Right lobe of liver (tissue), 6 donors: ENCODE results near the gene PRKN. TPM values are rescaled to one million over a fixed set of nuclear protein-coding genes. Genes with fewer than 3 reads are reported as not detected.

Experiments
- ATAC-seq, 4 donors: fragments of 200-7000 bp; cut with Tn5 transposase; one replicate each; pipeline ENCODE4 v1.9.1; 2020; ENCODE audit warnings: mild to moderate bottlenecking in 4 of 4, moderate library complexity in 4 of 4
- DNase-seq, 3 donors: peaks; one replicate each; pipeline ENCODE4 v3.0.0-alpha.2; 2020
- H3K27ac ChIP-seq, 3 donors: fragments of 200-600 bp; one replicate each; pipeline ENCODE4 v1.8.0; 2022
- H3K27me3 ChIP-seq, 2 donors: fragments of 200-600 bp; one replicate each; pipeline ENCODE4 v1.8.0; 2022
- H3K36me3 ChIP-seq, 4 donors: fragments of 200-600 bp; sonication (generic) in 1 of 4; one replicate each; pipeline versions ENCODE4 v1.5.1 to v1.8.0; 2017 to 2022; ENCODE audit warnings: control low read depth in 1 of 4
- H3K4me1 ChIP-seq, 4 donors: fragments of 200-600 bp; sonication (generic) in 1 of 4; one replicate each; pipeline versions ENCODE4 v1.5.1 to v1.8.0; 2017 to 2022; ENCODE audit warnings: control low read depth in 1 of 4
- H3K4me3 ChIP-seq, 3 donors: fragments of 200-600 bp; one replicate each; pipeline ENCODE4 v1.8.0; 2022
- H3K9me3 ChIP-seq, 4 donors: fragments of 200-600 bp; sonication (generic) in 1 of 4; one replicate each; pipeline versions ENCODE4 v1.5.1 to v1.8.0; 2017 to 2022; ENCODE audit warnings: control low read depth in 1 of 4
- CTCF ChIP-seq, 4 donors: fragments of 200-600 bp in 3 of 4; fragments of 450-650 bp in 1 of 4; IDR thresholded peaks; one replicate each; pipeline versions ENCODE4 v1.5.1 to v1.8.0; 2016 to 2022; ENCODE audit warnings: antibody characterized with exemption in 4 of 4, mild to moderate bottlenecking in 2 of 4
- POLR2A ChIP-seq: fragments of 450-650 bp; IDR thresholded peaks from one replicate; pipeline ENCODE4 v1.6.1; 2017; ENCODE audit warnings: antibody characterized with exemption, mild to moderate bottlenecking
- WGBS: methylation state at CpG from one replicate; pipeline ENCODE4 v1.1.6; 2018; ENCODE audit warnings: low coverage, low lambda C conversion rate; ENCODE audit not compliant: insufficient coverage; ENCODE audit errors: missing lambda C conversion rate; 5-methylcytosine and 5-hydroxymethylcytosine counted together
- intact Hi-C, 2 donors: fragments of 100-400 bp; cut with DNase I; formaldehyde crosslinking; loops; one replicate each; pipeline versions ENCODE4 v1.11.2 to v1.14.1; 2022
- total RNA-seq, 6 experiments: library from RNA; depleted of rRNA in 2 of 6; stranded (reverse); fragments of >200 nt in 2 of 6; fragmentation: NEBNext Ultra II Directional in 3 of 6; extraction: Animal tissue kit (Norgen Biotek cat#: 25700) in 3 of 6; gene quantifications; one replicate each; pipeline versions ENCODE4 v1.1.0 to v1.2.4, GENCODE V29; 2016 to 2023
- donor health status: DM: no; HTN: yes; CAD: no.
- donor health status: DM: no; HTN: no; CAD: no.
- donor health status: DM: no; HTN: no; CAD: no.
- donor health status: DM: no; HTN: yes; CAD: no.
- donor health status: DM: no; HTN: yes; CAD: no.

Gene PRKN
- total RNA-seq, 6 experiments from 2014 or later, result 1.1 to 3.7 (median 2.2) TPM

- intact Hi-C loops, result no loop called here
- no peak for ATAC-seq
- no peaks in the 10 kb centered on the region for H3K4me1 ChIP-seq
- TF ChIP-seq CTCF (IDR thresholded peaks at IDR 0.05) (no peak), POLR2A (no peak)
- 76% methylated on average over 7 of the region's 7 CpGs for WGBS
- no peaks in the 10 kb centered on the region for H3K9me3 ChIP-seq
- DNase-seq, result no peak
- no peaks in the 10 kb centered on the region for H3K36me3 ChIP-seq
- H3K4me3 ChIP-seq, result no peak overlapping the region
- no peak overlapping the region for H3K27ac ChIP-seq
- H3K27me3 ChIP-seq, result no peaks in the 10 kb centered on the region
These were observed 818.7 kb downstream of the PRKN start for GRCh38 chr6:161908872-161909271.

- Histone ChIP-seq H3K4me1 (no peaks in the 10 kb centered on the region), H3K4me3 (no peak overlapping the region), H3K27me3 (no peaks in the 10 kb centered on the region), H3K9me3 (no peaks in the 10 kb centered on the region), H3K27ac (no peak overlapping the region), H3K36me3 (no peaks in the 10 kb centered on the region)
- TF ChIP-seq CTCF (IDR thresholded peaks at IDR 0.05) (no peak), POLR2A (no peak)
- ATAC-seq (no peak), DNase-seq (no peak)
- intact Hi-C loops, result no loop called here
- 17% methylated on average over 1 of the region's 5 CpGs for WGBS
These were observed 821.0 kb downstream of the PRKN start for GRCh38 chr6:161906571-161906970.

- 44% methylated on average over 2 of the region's 2 CpGs for WGBS
- H3K27me3 ChIP-seq, result no peaks in the 10 kb centered on the region
- TF ChIP-seq CTCF (IDR thresholded peaks at IDR 0.05) (no peak), POLR2A (no peak)
- no peak overlapping the region for H3K4me3 ChIP-seq
- no peak for DNase-seq
- no peak overlapping the region for H3K27ac ChIP-seq
- no peaks in the 10 kb centered on the region for H3K36me3 ChIP-seq
- no peaks in the 10 kb centered on the region for H3K4me1 ChIP-seq
- ATAC-seq, result no peak
- intact Hi-C loops, result no loop called here
- no peaks in the 10 kb centered on the region for H3K9me3 ChIP-seq
These were observed 823.9 kb downstream of the PRKN start for GRCh38 chr6:161903584-161904212.

- DNase-seq, result no peak
- 73% methylated on average over 10 of the region's 16 CpGs for WGBS
- intact Hi-C loops, result no loop called here
- Histone ChIP-seq H3K27me3 (no peaks in the 10 kb centered on the region), H3K9me3 (no peaks in the 10 kb centered on the region), H3K27ac (no peak overlapping the region), H3K4me3 (no peak overlapping the region), H3K4me1 (no peaks in the 10 kb centered on the region), H3K36me3 (no peaks in the 10 kb centered on the region)
- TF ChIP-seq POLR2A (no peak), CTCF (IDR thresholded peaks at IDR 0.05) (no peak)
- no peak for ATAC-seq
These were observed 825.7 kb downstream of the PRKN start for GRCh38 chr6:161901740-161902426.
